Renal pelvis (tissue), 4 donors: ENCODE results near the gene SH2B2. TPM values are rescaled to one million over a fixed set of nuclear protein-coding genes. Genes with fewer than 3 reads are reported as not detected.

Experiments
- DNase-seq: peaks from one replicate; pipeline ENCODE4 v3.0.0-alpha.2; 2013
- polyA plus RNA-seq, 3 donors: library from polyadenylated mRNA; unstranded; fragments of 120-200 nt; gene quantifications; one replicate each; pipeline ENCODE4 v1.2.1, GENCODE V29; 2013; ENCODE audit not compliant: insufficient read length in 3 of 3

The SH2B2 gene
- polyA plus RNA-seq, 3 donors, result 3.7 to 4.1 (median 4.0) TPM

DNA sequence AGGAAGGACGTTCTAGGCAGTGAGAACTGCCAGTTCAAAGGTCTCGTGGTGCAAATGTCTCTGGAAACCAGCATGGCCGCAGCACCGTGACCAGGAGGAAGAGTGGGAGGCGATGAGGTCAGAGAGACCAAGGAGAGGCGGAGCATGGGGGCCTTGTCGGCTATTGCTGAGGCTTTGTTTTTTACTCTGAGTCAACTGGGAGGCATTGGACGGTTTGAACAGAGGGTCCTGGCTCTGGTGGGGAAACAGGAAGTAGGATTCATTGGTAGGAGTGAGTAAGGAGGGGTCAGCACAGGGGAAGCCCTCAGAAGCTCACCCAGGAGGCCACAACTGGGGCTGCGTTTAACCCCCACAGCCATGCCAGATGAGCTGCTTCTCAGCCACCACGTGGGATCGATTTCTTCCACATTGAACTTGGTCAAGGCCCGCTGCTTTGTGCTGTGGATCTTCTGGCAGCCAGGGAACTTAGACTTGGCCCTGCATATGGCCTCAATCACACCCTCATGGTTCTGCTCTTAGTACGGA lies 22.2 kb upstream of the SH2B2 start:
- DNase-seq, result no peak

DNA sequence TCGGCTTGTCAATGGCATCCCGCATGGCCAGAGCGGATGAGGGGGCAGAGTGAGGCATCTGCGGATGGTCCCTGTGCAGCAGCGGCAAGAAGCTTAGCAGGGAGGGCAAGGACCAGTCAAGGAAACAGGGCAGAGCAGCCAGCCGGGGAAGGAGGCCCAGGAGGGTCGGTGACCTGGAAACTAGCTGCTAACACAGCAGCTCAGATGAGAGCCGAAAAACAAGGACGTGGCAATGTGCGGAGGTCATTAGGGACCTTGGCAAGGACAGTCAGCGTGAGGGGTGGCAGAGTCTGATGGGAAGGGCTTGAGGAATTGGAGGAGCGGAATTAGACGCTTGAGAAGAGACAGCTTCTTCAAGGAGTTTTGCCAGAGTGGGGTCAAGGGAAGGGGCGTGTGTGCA lies 20.1 kb upstream of the SH2B2 start:
- DNase-seq, result no peak

DNA sequence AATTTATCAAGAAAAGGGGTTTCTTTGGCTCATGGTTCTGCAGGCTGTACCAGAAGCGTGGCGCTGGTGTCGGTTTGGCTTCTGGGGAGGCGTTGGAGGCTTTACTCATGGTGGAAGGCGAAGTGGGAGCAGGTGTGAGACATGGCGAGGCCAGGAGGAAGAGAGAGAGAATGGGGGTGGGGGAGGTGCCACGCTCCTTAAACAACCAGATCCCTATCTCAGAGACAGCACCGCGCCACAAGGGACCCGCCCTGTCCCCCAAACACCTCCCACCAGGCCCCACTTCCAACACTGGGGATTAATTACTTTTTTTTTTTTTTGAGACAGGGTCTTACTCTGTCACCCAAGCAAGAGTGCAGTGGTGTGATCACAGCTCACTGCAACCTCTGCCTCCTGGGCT lies 18.0 kb upstream of the SH2B2 start:
- no peak for DNase-seq

DNA sequence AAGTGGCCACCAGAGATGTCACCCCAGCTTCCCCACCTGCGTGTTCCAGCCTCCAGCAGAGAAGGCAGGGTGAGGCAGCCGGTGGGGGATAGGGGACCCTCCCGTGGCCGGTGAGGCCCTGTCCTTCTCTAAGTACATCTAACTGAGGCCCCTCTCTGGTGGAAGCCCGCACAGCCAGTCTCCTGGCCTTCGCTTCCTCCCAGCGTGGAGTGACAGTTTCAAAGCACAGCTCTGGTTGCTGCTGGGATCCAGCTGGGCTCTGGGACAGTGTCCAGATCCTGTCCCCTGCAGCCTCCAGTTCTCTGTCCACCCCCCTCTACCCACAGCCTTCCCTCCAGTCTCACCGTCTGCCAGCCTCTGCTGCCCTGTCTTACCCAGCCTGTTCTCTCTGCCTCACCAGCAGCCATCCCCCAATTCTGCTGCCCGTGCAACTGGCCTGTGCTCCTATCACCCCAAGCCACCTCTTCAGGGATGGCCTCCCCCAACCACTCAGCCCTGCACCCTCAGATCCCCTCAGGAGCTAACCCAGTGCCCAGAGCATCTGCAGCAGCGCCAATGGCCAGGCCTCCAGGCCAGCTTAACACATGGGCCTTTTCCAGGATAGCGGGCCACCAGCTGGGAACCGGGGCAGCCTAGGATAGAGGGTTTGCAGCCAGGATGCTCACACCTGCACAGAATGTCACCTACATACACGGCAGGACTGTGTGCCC lies 16.3 kb upstream of the SH2B2 start:
- no peak for DNase-seq

DNA sequence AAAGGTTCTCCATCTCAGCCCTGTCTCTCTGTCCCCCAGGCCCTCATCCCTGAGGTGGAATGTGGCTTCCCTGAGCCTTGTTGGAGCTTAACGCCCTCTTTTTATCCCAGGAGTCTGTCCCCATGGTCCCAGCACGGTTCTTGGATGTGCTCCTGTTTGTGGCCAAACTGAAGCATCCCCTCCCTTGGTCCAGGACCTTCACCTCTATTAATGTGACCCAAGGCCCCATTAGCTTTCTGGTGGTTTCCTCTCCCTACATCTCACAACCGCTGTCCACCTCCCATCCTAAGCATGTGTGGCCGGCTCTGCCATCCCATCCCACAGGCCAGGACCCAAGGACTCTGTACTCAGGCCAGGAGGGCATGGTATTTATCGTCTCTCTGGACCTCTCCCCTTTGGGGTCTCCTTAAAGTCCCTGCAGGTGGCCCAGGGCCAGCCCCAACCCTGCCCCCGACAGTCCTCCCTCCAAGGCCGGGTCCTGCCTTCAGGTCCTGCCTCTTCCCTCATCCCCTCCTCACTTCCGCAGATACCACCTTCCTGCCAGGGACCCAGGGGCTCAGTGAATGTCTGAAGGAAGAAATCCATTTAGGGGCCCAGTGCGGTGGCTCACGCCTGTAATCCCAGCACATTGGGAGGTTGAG lies 15.4 kb upstream of the SH2B2 start:
- no peak for DNase-seq

DNA sequence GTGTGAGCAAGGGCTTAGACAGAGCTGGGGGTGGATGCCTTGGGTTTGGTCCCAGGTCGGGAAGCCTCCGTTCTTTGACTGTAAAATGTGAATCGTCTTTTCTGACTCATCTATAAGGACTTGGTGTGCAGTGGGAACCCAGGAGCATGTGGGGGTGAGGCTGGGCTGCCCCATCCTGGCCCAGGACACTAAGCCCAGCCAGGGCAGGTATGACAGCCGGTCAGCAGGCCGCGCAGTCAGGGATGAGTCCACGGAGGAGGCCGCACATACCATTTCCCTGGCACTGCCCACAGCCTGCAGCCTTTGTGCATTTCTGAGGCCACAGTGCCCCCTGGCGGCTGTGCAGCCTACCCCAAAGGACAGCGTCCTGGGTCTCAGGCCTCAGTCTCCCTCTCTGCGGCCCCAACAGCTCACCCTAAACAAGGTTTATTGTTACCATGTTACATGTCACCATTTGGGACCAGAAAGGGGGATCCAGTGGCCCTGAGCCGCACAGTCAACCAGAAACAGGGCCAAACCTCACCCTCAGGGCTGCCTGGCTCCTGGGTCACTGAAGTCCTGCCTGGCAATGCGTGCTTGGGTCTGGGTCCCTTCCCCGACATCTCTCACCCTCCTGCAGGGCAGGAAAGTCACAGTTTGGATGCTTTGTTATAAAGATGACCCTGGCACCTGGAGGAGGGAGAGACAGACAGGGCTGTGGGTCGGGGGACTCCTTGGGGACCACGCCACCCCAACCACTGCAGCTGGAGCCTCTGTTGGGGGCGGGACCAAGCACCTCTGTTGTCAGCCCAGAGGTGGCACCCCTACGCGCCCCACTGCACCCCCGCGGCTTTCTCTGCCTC lies 14.4 kb upstream of the SH2B2 start:
- DNase-seq, result no peak

DNA sequence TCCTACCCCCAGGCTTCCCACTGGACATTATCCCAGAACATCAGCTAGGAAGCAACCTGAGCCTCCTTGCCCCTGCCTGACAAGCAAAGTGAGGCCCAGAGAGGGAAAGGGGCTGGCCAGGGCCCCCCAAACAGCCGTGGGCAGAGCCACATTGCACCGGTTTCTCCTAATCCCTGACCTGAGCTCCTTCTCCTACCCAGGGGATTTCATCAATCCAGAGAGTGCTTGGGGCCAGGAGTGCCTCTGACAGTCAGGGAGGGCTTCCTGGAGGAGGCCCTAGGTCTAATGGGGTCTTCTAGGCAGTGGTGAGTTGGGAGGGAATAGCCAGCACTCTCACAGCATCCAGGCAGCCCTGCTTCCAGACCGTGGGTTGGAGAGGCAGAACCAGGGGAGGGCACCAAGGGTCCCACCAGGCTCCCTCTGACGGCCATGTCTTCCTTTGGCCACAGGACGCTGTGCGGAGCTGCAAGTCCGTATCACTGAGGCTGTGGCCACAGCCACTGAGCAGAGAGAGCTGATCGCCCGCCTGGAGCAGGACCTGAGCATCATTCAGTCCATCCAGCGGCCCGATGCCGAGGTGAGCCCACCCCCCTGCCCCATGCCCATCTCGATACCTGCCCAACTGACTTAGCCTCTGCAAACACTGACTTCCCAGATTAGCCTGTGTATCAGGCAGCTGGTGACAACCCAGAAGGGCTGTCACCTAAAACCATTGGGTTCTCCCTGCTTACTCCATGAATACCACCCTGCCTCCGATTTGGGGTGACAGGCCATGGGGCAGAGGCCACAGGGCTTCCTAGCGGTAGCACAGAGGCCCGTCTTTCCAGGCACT lies 13.5 kb upstream of the SH2B2 start:
- no peak for DNase-seq

DNA sequence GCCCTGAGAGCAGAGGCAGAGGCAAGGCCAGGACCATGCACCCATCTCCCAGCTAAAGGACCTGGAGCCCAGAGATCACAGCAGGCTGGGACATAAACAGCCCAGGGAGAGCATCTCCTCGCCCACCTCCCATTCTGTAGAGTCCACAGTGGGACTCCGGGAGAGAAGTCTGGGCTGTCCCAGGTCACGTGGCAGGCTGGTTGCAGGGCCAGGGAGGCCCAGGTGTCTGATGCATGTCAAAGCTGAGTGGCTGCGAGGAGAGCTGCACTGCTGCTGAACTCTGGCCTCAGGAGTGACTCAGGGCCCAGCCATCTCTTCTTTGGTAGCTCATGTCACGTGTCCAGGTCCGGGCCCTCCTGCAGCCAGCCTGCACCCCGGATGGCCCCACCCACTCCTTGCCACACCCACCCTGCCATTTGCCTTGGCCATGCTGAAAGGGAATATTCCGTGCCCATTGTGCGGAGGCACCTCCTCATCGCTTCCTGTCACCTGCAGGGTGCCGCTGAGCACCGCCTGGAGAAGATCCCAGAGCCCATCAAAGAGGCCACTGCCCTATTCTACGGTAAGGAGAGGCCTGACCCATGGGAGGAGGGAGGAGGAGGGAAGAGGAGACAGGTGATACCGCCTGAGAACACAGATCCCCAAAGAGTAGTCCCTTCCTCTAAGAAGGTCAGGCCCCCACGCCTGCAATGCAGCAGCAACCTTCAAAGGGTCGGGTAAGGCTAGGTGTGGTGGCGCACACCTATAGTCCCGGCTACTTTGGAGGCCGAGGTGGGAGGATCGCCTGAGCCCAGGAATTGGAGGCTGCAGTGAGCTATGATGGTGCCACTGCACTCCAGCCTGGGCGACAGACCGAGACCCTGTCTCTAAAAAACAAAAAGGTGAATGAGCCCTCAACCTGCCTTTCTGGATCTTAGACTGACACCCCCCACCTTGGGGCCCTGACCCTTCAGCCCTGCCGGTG lies 12.6 kb upstream of the SH2B2 start:
- no peak for DNase-seq

DNA sequence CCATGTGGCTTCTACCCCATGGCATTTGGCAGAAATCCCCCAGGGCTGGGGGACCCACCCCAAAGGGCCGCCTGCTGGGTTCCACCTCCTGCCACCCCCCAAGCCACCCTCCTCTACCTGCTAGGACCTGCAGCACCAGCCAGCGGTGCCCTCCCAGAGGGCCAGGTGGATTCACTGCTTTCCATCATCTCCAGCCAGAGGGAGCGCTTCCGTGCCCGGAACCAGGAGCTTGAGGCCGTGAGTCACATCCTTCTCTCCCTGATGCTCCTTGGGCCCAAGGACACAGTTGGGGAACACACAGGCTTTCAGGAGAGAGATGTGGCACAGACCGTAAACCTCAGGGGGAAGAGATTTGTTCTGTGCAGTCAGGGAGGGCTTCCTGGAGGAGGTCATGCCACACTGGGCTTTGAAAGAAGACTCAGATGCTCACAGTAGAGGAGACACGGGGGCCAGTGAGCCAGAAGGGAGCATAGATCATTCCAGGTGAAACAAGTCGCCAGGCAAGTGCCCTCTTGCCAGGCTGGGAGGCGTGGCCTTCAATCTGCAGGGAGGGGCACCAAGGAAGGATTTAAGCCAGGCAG lies 11.5 kb upstream of the SH2B2 start:
- no peak for DNase-seq

DNA sequence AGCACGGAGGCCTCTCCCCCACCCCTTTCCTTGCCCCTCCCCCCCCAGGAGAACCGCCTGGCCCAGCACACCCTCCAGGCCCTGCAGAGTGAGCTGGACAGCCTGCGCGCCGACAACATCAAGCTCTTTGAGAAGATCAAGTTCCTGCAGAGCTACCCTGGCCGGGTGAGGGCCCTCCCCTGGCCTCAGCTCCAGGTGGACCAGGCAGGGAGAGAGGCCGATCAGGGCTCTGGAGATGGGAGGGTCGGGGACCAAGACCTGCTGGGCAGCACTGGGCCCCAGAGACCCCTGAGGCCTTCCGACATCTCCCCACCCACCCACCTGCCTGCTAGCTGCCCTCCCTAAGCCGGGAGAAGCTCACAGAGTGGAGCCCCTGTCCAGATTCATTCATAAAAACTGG lies 8.8 kb upstream of the SH2B2 start:
- DNase-seq, result no peak

DNA sequence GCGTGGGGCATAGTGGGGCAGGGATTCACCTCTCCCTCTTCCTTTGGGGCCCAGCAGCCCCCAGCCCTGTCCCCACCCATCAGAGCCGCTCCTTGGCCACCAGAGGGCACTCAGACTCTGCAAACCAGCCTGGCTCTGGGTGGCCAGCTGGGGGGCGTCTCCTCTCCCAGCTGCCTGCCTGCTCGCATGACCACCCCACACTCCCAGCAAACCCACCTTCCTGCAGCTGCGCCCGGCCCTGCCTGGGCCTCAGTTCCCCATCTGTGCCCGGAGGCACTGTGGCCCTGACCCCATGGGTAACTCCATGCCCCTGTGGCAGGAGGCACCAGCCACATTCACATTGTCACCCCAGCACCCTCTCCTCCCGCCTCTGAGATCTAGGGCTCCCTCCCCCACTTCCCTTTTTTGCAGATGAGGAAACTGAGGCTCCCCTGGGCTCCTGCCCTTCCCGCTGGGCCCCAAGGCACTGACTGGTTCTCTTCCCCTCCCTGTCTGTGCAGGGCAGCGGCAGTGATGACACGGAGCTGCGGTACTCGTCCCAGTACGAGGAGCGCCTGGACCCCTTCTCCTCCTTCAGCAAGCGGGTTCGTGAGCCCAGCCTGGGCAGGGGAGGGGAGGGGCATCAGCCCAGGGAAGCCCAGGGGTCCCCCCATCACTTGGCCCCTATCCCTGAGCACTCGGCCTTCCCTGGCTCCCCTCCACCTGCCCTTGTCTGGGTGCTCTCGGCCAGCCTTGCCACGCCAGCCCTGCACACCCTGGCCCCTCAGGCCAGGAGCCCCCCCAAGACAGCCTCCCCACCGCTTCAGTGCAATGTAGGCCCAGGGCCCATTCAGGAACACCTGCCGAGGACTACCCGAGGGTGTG lies 6.9 kb upstream of the SH2B2 start:
- peak; percentile 84 for DNase-seq

DNA sequence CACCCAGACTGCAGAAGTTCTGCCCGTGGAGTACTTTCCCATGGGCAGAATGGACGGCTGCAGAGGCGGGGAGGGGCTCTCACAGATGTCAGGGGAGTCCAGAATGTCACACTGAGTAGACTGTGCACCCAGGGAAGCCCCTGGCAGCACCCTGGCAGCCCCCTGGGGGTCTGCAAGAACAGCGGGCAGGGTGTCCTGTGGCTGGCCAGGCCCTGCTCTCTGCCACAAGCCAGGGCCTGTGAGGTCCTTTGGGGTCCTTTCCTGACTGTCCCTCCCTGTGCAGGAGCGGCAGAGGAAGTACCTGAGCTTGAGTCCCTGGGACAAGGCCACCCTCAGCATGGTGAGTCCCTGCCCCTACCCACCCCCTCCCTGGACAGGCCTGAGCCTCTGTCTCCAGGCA lies 6.1 kb upstream of the SH2B2 start:
- DNase-seq, result no peak

DNA sequence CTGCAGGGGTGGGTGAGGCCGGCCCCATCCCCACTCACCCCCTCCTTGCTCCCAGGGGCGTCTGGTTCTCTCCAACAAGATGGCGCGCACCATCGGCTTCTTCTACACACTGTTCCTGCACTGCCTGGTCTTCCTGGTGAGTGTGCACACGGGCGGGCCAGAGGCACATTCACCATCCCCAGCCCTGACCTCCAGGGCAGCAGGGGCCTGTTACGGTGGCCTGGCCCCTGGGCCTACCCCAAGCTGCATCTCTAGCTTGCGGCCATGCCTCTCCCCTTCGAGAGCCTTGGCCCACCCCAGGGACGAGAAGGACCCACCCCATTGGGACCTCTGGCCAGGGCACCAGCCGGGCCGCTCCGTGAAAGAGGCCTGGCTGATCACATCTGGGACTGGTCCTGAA lies 4.9 kb upstream of the SH2B2 start:
- no peak for DNase-seq

DNA sequence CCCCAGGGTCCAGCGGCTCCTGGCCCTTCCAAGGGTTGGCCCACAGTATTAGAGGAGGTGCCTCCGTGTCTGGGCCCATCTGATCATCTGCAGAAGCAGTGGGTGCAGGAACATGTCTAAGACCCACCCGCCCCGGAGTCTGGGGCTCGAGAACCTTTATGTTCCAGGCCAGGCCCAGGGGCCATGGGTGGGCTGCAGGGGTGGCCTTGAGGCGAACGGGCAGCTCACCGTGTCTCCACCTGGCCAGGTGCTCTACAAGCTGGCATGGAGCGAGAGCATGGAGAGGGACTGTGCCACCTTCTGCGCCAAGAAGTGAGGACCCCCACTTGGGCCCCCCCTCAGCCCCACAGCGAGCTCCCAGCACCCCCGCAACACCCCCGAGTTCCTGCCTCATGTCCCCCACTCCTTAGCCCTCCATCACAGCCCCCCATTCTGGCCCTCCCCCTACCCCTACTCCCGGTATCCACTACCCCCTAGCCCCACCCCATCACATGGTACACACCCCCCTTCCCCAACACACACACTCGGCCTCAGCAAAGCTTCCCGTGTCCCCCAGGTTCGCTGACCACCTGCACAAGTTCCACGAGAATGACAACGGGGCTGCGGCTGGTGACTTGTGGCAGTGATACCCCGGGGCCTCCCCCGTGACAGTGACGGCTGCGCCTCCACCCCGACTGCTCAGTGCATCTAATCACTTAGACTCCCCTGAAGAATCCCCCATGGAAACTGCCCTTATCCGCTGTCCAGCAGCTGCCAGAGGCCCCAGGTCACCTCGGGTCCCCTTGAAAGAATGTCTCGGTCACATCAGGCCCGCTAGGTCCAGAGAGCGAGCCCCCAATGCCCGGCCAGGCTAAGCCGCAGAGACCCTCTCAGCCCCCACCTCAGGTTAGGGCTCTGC lies 4.0 kb upstream of the SH2B2 start:
- no peak for DNase-seq

DNA sequence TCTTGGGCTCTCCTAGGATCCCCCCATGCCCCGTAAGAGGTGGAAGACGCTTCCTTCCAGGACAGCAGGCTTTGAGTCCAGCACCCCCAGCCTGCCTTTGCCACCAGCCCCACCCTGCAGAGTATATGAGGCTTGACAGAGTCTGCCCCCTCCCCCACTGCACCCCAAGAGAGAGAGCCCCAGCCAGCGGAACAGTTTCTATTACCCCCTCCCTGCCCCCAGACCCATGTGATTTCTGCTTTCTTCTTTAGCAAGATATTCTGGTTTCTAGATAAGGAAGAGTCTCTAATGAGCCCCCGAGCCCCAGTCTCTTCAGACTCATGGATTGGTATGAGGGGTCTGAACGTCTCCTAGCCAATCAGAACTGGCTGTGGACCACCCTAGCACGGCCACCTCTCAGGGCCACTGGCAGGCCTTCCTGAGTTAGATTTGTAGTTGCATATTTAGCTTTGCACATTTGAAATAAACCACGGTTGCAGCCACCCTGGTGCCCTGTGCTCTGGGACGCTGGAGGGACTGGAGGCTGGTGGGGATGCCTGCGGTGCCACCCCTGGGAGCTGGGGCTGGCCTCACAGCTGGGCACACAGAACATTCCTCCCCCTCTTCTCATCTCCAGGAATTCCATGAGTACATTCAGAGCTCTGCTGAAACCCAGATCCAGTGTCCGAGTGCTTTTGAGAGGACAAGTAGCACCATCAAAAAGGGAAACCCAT lies 3.0 kb upstream of the SH2B2 start:
- no peak for DNase-seq

DNA sequence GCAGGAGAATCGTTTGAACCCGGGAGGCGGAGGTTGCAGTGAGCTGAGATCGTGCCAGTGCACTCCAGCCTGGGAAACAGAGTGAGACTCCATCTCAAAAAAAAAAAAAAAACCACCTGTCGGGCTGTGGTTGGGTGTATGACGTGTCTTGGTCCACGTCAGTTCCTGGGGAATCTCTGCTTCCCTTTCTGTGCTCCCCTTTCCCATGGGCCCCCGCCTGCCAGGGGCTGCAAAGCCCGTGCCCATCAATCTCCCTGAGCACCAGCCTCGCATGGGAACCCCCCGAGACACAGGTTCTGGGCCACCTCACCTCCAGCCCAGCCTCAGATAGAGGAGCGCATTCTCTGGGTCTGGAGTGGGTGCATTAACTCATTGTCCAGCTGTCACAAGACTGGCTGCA lies 2.3 kb upstream of the SH2B2 start:
- DNase-seq, result no peak

DNA sequence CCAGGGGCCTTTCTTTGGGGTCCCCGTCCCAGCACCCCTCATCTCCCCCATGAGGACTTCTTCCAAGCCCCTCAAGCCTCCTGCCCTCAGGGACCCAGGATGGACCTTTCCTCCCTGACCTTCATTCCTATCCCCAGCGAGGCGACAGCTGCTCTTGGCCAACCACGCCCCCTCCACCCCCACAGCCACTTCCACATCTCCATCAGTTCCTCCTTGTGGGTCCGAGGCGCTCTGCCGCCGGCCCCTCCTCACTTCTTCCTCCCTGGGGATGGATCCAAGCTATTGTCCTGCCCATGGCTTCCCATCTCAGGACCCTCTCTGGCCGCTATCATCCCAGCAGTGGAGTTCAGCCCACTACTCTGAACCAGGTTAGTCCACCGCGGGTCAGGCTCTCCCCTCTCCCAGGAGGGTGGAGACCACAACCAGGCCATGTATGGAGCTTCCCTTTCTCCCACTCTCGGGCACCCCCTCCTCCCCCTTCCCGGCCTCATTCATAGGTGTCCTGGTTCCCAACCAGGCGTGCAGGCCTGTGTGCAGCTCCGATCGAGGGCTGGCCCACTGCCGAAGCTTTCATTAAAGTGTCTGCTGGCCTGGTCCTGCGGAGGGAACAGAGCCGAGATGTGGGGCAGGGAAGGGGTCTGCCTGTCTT lies 1.7 kb upstream of the SH2B2 start:
- no peak for DNase-seq
